GM12878 (cell line): ENCODE measurements around the gene MUC20. TPM values are rescaled to one million over a fixed set of nuclear protein-coding genes. Genes with fewer than 3 reads are reported as not detected.

Experiments
- ATAC-seq: fragments of 200-7000 bp; cut with Tn5 transposase; 3 replicates; pipeline ENCODE4 v1.9.1; 2020; ENCODE audit warnings: mild to moderate bottlenecking, moderate library complexity
- BruUV-seq: library from RNA; stranded (reverse); fragments of 400-500 nt; replicated peaks from 2 replicates; lab custom pipeline; 2021; lab: Mats Ljungman, UMichigan
- CTCF ChIA-PET: fragments of 300-600 bp; sonication (Branson Sonifier 250); formaldehyde crosslinking; extraction: SDS; loops from one replicate; lab custom pipeline; 2021; ENCODE audit warnings: inconsistent platforms; lab: Yijun Ruan, JAX
- POLR2A ChIA-PET: fragments of 350-600 bp; formaldehyde crosslinking; extraction: SDS; loops from one replicate; lab custom pipeline; 2021; ENCODE audit warnings: inconsistent platforms; lab: Charles Lee
- RAD21 ChIA-PET: fragments of 300-600 bp; sonication (Branson Sonifier 250); formaldehyde crosslinking; loops from one replicate; lab custom pipeline; 2023; ENCODE audit warnings: antibody characterized with exemption; ENCODE audit not compliant: unreplicated experiment; lab: Charles Lee
- SMC1A ChIA-PET: fragments of 300-600 bp; sonication (Branson Sonifier 250); formaldehyde crosslinking; loops from one replicate; lab custom pipeline; 2023; ENCODE audit not compliant: unreplicated experiment, uncharacterized antibody; lab: Charles Lee
- DNase-seq: peaks from one replicate; pipeline ENCODE4 v3.0.0-alpha.2; 2011; ENCODE audit warnings: low read depth, low spot score
- FAIRE-seq: peaks from 3 replicates; lab custom pipeline; 2011; peaks lifted over from hg19 to GRCh38; lab: Jason Lieb, UNC
- H2AFZ ChIP-seq: 2 replicates; pipeline ENCODE4 v1.6.0; 2011; ENCODE audit warnings: low read depth, low read length, control low read depth; ENCODE audit not compliant: control insufficient read depth
- H3K27ac ChIP-seq: 2 replicates; pipeline ENCODE4 v1.5.1; 2011; ENCODE audit warnings: control low read depth; ENCODE audit not compliant: control insufficient read depth, insufficient read depth
- H3K27me3 ChIP-seq, 2 experiments: replicated peaks in 1 of 2; 2 replicates each; pipeline versions ENCODE4 v1.6.0 to v1.6.1; 2011; ENCODE audit warnings: low read length in 1 of 2; ENCODE audit not compliant: control insufficient read depth in 2 of 2, insufficient read depth in 2 of 2
- H3K36me3 ChIP-seq, 2 experiments: 2 replicates each; pipeline ENCODE4 v1.5.1; 2011; ENCODE audit warnings: low read length in 1 of 2; ENCODE audit not compliant: control insufficient read depth in 2 of 2, insufficient read depth in 2 of 2
- H3K4me1 ChIP-seq: 2 replicates; pipeline ENCODE4 v1.6.1; 2011; ENCODE audit warnings: mild to moderate bottlenecking, low read length, moderate library complexity, mixed read lengths; ENCODE audit not compliant: control insufficient read depth, insufficient read depth
- H3K4me2 ChIP-seq: 2 replicates; pipeline ENCODE4 v1.6.0; 2011; ENCODE audit warnings: control low read depth; ENCODE audit not compliant: control insufficient read depth, insufficient read depth
- H3K4me3 ChIP-seq: fragments of 200-600 bp; sonication (generic); 2 replicates; pipeline ENCODE4 v1.5.1; 2016
- H3K79me2 ChIP-seq: 2 replicates; pipeline ENCODE4 v1.6.0; 2011; ENCODE audit warnings: low read length; ENCODE audit not compliant: control insufficient read depth, insufficient read depth
- H3K9ac ChIP-seq: 2 replicates; pipeline ENCODE4 v1.8.0; 2011; ENCODE audit warnings: low read length, control low read depth, mixed read lengths; ENCODE audit not compliant: control insufficient read depth, insufficient read depth
- H3K9me3 ChIP-seq: replicated peaks from 3 replicates; pipeline ENCODE4 v1.5.1; 2011; ENCODE audit warnings: mild to moderate bottlenecking, low read length; ENCODE audit not compliant: control insufficient read depth, insufficient read depth
- H4K20me1 ChIP-seq: 2 replicates; pipeline ENCODE4 v1.6.0; 2011; ENCODE audit not compliant: control insufficient read depth, insufficient read depth
- KAT2A ChIP-seq: conservative IDR thresholded peaks from 2 replicates; pipeline ENCODE4 v1.6.1; 2011; ENCODE audit warnings: low read depth, low read length; ENCODE audit not compliant: control insufficient read depth
- MTA2 ChIP-seq: fragments of 450-650 bp; IDR thresholded peaks from 2 replicates; pipeline ENCODE4 v1.6.1; 2016; ENCODE audit warnings: low read depth, mild to moderate bottlenecking, moderate library complexity
- MYC ChIP-seq: IDR thresholded peaks from 2 replicates; pipeline ENCODE4 v1.6.1; 2011; ENCODE audit warnings: mild to moderate bottlenecking, low read length, moderate library complexity, inconsistent platforms; ENCODE audit not compliant: insufficient read depth, insufficient replicate concordance, insufficient read length, severe bottlenecking
- NRF1 ChIP-seq: conservative IDR thresholded peaks from 2 replicates; pipeline ENCODE4 v1.6.1; 2011; ENCODE audit warnings: mild to moderate bottlenecking, low read depth, low read length, improper control_type of control experiment
- SMAD1 ChIP-seq: fragments of 450-650 bp; IDR thresholded peaks from 2 replicates; pipeline ENCODE4 v1.6.1; 2018; ENCODE audit warnings: mild to moderate bottlenecking, low read depth; ENCODE audit not compliant: partially characterized antibody
- SUZ12 ChIP-seq: fragments of 200-600 bp; sonication (generic); IDR thresholded peaks from one replicate; pipeline ENCODE4 v1.6.1; 2018; ENCODE audit warnings: antibody characterized with exemption, mild to moderate bottlenecking; ENCODE audit not compliant: unreplicated experiment
- TBL1XR1 ChIP-seq: IDR thresholded peaks from 2 replicates; pipeline ENCODE4 v1.6.1; 2012; ENCODE audit warnings: low read depth, low read length, improper control_type of control experiment
- TCF12 ChIP-seq: IDR thresholded peaks from 2 replicates; pipeline ENCODE4 v1.6.1; 2011; ENCODE audit warnings: low read depth, mild to moderate bottlenecking, low read length
- TCF3 ChIP-seq: IDR thresholded peaks from 2 replicates; pipeline ENCODE4 v1.6.1; 2012; ENCODE audit warnings: low read depth, mild to moderate bottlenecking, low read length, borderline replicate concordance; ENCODE audit not compliant: insufficient read depth
- WGBS: methylation state at CpG from one replicate; pipeline ENCODE4 v1.1.6; 2016; ENCODE audit warnings: low lambda C conversion rate; ENCODE audit not compliant: insufficient replicate concordance, insufficient coverage; ENCODE audit errors: missing lambda C conversion rate; 5-methylcytosine and 5-hydroxymethylcytosine counted together
- in situ Hi-C: fragments of 300-500 bp; cut with MboI; formaldehyde crosslinking; loops from 9 replicates; pipeline ENCODE4 v1.14.3; 2018; ENCODE audit warnings: mixed read lengths
- intact Hi-C: fragments of 100-400 bp; cut with micrococcal nuclease; formaldehyde crosslinking; loops from one replicate; pipeline ENCODE4 v1.14.2; 2022; ENCODE audit not compliant: unreplicated experiment
- polyA plus RNA-seq, 11 experiments: library from polyadenylated mRNA; depleted of rRNA in 4 of 11; unstranded in 6 of 11; stranded (reverse) in 5 of 11; fragments of >200 nt; fragmentation: Nextera tagmentation in 4 of 11; fragmentation: Illumina TruSeq in 1 of 11; extraction: Ambion mirVana in 4 of 11; extraction: Trizol in 1 of 11; gene quantifications; 1 replicate in 1 of 11; 2 replicates in 10 of 11; pipeline versions ENCODE4 v1.2.1 to v1.2.3, GENCODE V29; 2011 to 2016; ENCODE audit warnings: inconsistent platforms in 2 of 11, missing spikeins in 2 of 11, low read depth in 1 of 11
- total RNA-seq, 4 experiments: library from RNA; depleted of rRNA in 3 of 4; stranded (reverse); fragments of >200 nt in 3 of 4; fragmentation: Illumina TruSeq in 1 of 4; extraction: Trizol in 1 of 4; gene quantifications; 2 replicates each; pipeline versions ENCODE4 v1.2.1 to v1.2.3, GENCODE V29; 2013 to 2021
- TF ChIP-seq, protein P1 (sequence below): IDR thresholded peaks from 2 replicates; pipeline ENCODE4 v1.6.1; 2012; ENCODE audit warnings: low read length, inconsistent platforms
- TF ChIP-seq, protein P2 (sequence below), 3 experiments: IDR thresholded peaks in 2 of 3; conservative IDR thresholded peaks in 1 of 3; 2 replicates each; pipeline ENCODE4 v1.5.1; 2011; ENCODE audit warnings: low read depth in 3 of 3, low read length in 3 of 3, mild to moderate bottlenecking in 3 of 3, control low read depth in 2 of 3, moderate library complexity in 2 of 3, inconsistent platforms in 1 of 3, mixed read lengths in 1 of 3; ENCODE audit not compliant: control insufficient read depth in 2 of 3, insufficient read depth in 1 of 3; ENCODE audit errors: extremely low read depth in 1 of 3

The MUC20 gene
- total and polyA plus RNA-seq, 10 of the 15 experiments (the other 5 are each of a cell fraction or from before 2014, with no cell fraction given) = 0.04 to 0.46 (median 0.17) TPM; not detected in 3

DNA sequence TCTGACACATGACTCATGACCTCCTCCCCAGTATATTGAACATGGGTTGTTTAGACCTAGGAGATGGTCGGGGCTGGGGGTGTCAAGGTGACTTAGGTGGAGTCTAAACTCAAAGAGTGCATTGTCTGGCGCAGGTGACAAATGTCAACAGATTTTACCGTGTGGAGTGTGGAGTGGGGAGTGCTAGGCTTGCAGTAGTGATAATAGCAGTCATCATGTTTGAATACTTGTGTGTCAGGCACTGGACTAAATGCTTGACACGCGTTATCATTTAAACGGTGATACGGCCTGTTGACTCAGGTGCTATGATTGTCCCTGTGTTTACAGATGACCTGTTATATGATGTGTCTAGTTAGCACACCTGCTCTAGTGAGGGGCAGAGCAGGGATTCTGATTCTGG, 30.8 kb downstream of the MUC20 start:
- Histone ChIP-seq H4K20me1 (no peaks in the 10 kb centered on the region), H3K4me3 (no peak overlapping the region), H3K79me2 (no peaks in the 10 kb centered on the region), H3K9ac (no peak overlapping the region), H3K4me1 (no peaks in the 10 kb centered on the region), H3K36me3 (no peaks in the 10 kb centered on the region), H3K27me3 (no peaks in the 10 kb centered on the region; a peak in 2 of 4 replicates), H2AFZ (no peak overlapping the region), H3K9me3 (no peaks in the 10 kb centered on the region), H3K4me2 (no peak overlapping the region), H3K27ac (no peak overlapping the region)
- no TSS peak for BruUV-seq
- ChIA-PET RAD21 (no interaction called here), CTCF (no interaction called here), POLR2A (no interaction called here), SMC1A (no interaction called here)
- in situ Hi-C loops (loop anchor here (10.0 kb wide), 1 partner anchor 63 kb away; the partner anchor contains the start of gene MUC4), intact Hi-C loops (no loop called here)
- TF ChIP-seq SUZ12 = no peak
- no peak for TF ChIP-seq NRF1
- TF ChIP-seq, protein P1, sequence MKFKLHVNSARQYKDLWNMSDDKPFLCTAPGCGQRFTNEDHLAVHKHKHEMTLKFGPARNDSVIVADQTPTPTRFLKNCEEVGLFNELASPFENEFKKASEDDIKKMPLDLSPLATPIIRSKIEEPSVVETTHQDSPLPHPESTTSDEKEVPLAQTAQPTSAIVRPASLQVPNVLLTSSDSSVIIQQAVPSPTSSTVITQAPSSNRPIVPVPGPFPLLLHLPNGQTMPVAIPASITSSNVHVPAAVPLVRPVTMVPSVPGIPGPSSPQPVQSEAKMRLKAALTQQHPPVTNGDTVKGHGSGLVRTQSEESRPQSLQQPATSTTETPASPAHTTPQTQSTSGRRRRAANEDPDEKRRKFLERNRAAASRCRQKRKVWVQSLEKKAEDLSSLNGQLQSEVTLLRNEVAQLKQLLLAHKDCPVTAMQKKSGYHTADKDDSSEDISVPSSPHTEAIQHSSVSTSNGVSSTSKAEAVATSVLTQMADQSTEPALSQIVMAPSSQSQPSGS = no peak
- 82% methylated on average over 7 of the region's 7 CpGs for WGBS
- DNase-seq = no peak
- FAIRE-seq = no peak
- ATAC-seq = no peak

DNA sequence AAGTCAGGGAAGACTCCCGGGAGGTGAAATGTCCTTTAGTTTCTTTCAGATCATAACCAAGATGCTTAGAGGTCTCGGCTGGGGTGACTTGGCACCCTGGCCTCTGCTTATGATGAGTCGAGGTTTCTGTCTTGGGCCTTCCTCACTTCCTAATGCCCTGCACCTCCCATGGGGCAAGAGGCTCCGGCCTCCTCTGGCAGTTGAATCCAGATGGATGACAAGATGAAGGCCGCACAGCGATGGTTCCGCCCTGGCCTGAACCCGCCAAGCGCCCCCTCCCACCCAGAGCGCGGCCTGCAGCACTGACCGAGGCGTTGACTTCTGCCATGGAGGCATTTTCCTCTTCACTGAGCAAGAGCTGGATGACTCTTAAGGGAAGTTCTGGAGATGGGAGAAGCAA, 31.3 kb downstream of the MUC20 start:
- Histone ChIP-seq H3K79me2 (no peaks in the 10 kb centered on the region), H3K36me3 (no peaks in the 10 kb centered on the region), H4K20me1 (no peaks in the 10 kb centered on the region), H3K27me3 (no peaks in the 10 kb centered on the region; a peak in 2 of 4 replicates), H3K4me1 (no peaks in the 10 kb centered on the region), H3K4me2 (no peak overlapping the region), H3K27ac (no peak overlapping the region), H2AFZ (no peak overlapping the region), H3K9ac (no peak overlapping the region), H3K9me3 (no peaks in the 10 kb centered on the region), H3K4me3 (no peak overlapping the region)
- WGBS = 50% methylated on average over 13 of the region's 13 CpGs
- ChIA-PET POLR2A (no interaction called here), CTCF (no interaction called here), RAD21 (no interaction called here), SMC1A (no interaction called here)
- no TSS peak for BruUV-seq
- intact Hi-C loops (no loop called here), in situ Hi-C loops (loop anchor here (10.0 kb wide), 1 partner anchor 63 kb away; the partner anchor contains the start of gene MUC4)
- no peak for DNase-seq
- TF ChIP-seq TBL1XR1 (no peak), KAT2A (no peak), SMAD1 (no peak), TCF3 (no peak), MTA2 (no peak), TCF12 (no peak), MYC (no peak)
- TF ChIP-seq, protein P2, sequence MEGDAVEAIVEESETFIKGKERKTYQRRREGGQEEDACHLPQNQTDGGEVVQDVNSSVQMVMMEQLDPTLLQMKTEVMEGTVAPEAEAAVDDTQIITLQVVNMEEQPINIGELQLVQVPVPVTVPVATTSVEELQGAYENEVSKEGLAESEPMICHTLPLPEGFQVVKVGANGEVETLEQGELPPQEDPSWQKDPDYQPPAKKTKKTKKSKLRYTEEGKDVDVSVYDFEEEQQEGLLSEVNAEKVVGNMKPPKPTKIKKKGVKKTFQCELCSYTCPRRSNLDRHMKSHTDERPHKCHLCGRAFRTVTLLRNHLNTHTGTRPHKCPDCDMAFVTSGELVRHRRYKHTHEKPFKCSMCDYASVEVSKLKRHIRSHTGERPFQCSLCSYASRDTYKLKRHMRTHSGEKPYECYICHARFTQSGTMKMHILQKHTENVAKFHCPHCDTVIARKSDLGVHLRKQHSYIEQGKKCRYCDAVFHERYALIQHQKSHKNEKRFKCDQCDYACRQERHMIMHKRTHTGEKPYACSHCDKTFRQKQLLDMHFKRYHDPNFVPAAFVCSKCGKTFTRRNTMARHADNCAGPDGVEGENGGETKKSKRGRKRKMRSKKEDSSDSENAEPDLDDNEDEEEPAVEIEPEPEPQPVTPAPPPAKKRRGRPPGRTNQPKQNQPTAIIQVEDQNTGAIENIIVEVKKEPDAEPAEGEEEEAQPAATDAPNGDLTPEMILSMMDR (IDR thresholded peaks at IDR 0.05 in 2 of 3, conservative IDR thresholded peaks at IDR 0.05 in 1 of 3; ENCODE audit: control insufficient read depth in 2 of 3, extremely low read depth in 1 of 3, insufficient read depth in 1 of 3, low read depth in 3 of 3, low read length in 3 of 3) = no peak
- ATAC-seq = no peak
- FAIRE-seq = no peak
